Medulla oblongata (tissue), 1 donor: ENCODE data around the gene PUS1.
"Not testable (repeated sequence)": the region's sequence is repeated elsewhere in the genome, so short reads cannot be mapped to it uniquely, and the experiment has no call there.

Experiments
- DNase-seq: peaks from one replicate; pipeline ENCODE4 v3.0.0-alpha.2; 2015; ENCODE audit errors: extremely low spot score

Gene PUS1

DNA sequence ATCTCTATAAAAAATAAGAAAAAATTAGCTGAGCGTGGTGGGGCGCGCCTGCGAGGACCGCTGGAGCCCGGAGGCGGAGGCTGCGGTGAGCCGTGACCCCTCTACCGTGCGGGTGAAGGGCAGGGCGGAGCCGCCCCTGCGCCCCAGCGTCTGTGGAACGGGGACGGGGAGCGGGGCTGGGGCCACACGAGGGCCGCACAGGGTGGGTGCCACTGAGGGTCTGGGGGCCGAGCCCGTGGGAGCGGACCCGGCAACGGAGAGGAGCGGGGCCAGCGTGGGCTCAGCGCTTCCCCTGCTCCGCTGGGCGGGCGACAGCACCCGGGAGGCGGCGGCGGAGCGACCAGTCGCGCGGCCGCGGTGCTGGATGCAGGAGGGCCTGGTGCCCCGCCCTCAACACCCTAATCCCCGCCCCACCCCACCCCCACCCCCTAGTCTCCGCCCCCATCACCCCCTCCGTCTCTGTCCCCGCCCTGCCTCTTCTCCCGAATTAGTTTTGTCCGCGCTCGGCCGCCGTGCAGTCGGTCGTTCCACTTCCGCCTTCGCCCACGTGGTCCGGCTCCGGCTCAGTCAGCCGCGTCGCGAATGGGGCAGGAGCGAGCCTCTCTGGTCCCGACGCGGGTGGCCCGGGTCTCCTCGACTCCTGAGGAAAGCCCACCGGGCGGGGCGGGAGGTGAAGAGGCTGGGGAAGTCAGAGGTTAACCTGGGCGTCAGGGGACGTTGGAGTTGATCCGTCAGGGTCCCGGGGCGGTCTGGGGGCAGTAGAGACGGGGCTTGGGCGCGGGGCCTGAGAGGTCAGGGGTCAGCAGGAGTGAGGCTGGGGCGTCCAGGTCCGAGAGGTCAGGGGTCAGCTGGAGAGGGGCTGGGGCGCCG is at the start of gene PUS1:
Gene PUS1, plus strand, starts transcription at position 566 of the 870 bp plus-strand sequence. CDS start 447 bp downstream, outside the sequence.
- peak; percentile 95 for DNase-seq

DNA sequence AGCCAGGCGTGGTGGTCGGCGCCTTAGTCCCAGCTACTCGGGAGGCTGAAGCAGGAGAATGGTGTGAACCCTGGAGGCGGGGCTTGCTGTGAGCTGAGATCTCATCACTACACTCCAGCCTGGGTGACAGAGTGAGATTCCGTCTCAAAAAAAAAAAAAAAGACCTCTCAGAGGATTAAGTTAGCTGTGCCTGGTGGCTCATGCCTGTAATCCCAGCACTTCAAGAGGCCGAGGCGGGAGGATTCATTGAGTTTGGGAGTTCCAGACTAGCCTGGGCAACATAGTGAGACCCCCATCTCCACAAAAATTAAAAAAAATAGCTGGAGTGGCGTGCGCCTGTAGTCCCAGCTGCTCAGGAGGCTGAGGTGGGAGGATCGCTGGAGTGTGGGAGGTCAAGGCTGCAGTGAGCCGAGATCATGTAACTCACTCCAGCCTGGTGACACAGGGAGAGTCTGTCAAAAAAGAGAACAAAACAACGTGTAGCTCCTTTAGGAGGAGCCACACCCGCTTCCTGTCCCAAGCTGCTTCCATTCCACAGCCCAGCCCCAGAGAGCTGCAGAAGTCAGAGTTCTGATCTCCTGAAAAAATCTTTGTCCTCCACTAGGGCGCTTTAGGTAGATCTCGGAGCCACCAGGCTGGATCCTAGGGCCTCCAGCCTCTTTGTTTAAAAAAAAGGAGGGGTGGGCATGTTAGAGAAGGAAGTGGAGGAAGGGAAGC is 46.1 kb upstream of the PUS1 start:
- no peak for DNase-seq

DNA sequence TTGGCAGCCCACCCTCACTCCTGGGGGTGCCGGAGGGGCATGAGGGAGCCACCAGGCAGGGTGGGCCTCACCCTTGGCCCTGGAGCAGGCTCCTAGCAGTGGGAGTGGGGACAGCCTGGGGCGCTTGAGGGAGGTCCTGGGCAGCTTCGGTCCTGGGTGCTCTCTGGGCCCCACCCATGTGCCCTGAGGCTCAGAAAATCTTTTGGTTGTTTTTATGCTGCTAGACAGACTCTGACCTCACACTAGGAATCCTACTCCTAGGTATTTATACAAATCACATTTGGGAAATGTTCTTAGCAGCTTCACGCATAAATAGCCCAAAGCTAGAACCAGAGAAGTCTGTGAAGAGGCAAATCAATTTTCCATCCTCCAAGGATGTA is 45.6 kb upstream of the PUS1 start:
- DNase-seq, result no peak

DNA sequence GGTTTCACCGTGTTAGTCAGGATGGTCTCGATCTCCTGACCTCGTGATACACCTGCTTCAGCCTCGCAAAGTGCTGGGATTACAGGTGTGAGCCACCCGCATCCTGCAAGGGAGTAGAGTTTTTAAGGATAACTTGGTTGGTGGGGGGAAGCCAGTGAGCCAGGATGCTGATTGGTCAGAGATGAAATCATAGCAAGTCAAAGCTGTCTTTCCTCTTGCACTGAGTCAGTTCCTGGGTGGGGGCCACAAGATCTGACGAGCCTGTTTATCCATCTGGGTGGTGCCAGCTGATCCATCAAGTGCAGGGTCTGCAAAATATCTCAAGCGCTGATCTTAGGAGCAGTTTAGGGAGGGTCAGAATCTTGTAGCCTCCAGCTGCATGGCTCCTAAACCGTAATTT is 44.0 kb upstream of the PUS1 start:
- not testable (repeated sequence) for DNase-seq

DNA sequence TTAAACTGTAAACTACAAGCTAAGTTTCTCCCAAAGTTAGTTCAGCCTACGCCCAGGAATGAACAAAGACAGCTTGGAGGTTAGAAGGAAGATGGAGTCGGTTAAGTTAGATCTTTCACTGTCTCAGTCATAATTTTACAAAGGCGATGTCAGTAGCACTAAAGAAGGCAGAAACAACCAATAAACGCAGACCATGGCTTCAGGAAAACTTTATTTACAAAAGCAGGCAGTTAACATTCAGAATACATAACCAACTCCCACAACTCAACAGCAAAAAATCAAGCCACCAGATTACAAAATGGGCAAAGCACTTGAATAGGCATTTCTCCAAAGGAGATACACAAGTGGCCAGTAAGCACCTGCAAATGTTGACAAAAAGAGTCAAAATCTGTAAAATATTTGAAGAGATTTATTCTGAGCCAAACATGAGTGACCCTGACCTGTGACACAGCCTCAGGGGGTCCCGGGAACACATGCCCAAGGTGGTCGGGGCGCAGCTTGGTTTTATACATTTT is 43.5 kb upstream of the PUS1 start:
- DNase-seq, result no peak

DNA sequence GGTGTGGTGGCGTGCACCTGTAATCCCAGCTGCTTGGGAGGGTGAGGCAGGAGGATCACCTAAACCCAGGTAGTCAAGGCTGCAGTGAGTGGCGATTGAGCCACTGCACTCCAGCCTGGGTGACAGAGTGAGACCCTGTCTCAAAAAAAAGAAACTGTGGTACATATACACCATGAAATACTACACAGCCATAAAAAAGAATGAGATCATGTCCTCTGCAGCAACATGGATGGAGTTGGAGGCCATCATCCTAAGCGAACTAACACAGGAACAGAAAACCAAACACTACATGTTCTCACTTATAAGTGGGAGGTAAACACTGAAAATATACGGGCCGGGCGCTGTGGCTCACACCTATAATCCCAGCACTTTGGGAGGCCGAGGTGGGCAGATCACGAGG is 37.4 kb upstream of the PUS1 start:
- not testable (repeated sequence) for DNase-seq

DNA sequence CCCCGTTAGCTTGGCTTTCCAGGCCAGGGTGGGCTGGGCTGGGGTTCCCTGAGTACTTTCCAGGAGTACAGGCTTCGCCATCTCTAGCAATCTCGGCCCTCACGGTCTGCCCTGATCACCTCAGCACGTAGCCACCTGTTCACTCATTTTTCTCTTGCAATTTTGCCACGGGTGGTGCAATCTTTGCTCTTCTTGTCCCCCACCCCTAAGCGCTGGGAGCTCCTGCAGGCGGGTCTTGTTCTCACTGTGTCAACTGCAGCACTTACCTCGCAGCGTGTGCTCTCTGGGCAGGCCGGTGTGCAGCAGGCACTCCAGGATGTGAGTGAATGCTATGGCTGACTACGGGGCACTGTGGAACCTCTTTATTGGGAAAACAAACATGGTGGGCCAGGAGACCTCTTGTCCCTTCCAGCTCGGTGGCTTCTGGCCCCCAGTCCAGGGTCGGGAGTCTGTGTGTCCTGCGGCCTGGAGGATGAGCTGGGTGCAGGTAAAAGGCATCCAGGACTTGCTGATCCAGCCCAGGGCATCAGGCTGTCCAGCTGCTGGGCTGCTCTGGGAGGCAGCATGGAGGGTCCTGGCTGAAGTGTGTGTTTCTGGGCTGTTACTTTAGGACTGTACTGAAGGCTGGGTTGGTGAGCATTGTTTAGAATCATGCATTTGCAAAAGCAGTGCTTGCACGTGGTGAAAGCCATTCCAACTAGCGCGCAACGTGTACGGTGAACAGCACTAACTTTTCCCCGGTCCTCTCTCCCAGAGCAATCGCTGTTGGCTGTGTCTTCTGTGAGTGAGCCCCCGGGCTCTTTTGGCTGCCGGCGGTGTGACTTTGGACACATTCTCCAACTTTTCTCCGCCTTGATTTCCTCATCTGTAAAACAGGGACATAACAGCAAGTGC is 36.1 kb upstream of the PUS1 start:
- DNase-seq, result no peak

DNA sequence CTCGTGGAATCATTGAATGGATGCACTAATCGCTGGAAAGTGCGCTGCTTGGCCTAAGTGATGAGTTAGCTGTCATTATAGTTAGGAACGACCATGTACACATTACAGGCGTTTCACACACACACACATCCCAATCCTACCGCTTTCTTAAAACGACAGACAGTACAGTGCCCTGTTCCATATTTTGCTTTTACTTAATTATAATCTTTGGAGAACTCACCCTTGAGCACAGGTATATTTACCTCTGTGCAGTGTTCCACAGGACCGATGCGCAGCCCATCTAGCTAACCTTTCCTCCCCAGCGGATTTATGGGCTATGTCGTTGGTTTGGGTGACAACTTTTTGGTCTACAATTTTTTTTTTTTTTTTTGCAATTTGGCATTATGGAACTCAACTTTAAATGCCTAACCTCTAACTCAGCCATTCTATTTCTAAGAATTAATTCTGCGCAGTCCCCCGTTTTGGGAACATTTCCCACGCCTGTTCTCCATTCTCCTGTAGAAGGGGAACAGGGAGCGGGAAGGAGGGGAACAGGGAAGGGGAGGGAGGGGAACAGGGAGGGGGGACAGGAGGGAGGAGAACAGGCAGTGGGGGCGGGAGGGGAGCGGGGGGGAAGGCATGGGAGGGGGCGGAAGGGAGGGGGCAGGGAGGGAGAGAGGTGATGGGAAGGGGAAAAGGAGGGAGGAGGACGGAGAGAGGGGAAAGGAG is 35.3 kb upstream of the PUS1 start:
- peak; percentile 26 for DNase-seq

DNA sequence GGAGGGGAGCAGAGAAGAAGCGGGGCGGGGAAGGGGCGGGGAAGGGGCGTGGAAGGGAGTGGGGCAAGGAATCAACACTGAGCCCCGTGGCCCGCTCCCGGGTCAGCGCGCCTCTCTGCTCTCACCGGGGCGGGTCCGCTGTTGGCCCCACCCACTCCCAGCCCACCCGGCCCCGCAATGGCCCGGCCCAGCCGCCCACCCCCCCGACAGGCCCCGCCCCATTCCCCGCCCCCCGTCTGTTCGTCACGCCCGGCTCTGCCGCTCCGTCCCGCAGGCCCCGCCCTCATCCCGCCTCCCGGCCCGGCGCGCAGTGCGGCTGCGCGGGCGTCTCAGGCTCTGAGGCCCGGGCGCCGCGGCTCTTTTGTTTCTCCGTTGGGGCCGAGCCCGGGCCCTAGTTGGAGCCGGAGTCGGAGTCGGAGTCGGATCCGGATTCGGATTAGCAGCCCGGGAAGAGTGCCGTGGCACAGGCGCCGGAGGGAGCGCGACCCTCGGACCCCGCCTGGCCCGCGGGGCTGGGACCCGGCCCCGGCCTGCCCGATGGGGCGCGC is 34.7 kb upstream of the PUS1 start, which contains the start of gene ULK1:
Gene ULK1, plus strand, starts transcription at position 310 of the 548 bp plus-strand sequence. CDS start 380 bp downstream, outside the sequence.
- peak; percentile 94 for DNase-seq

DNA sequence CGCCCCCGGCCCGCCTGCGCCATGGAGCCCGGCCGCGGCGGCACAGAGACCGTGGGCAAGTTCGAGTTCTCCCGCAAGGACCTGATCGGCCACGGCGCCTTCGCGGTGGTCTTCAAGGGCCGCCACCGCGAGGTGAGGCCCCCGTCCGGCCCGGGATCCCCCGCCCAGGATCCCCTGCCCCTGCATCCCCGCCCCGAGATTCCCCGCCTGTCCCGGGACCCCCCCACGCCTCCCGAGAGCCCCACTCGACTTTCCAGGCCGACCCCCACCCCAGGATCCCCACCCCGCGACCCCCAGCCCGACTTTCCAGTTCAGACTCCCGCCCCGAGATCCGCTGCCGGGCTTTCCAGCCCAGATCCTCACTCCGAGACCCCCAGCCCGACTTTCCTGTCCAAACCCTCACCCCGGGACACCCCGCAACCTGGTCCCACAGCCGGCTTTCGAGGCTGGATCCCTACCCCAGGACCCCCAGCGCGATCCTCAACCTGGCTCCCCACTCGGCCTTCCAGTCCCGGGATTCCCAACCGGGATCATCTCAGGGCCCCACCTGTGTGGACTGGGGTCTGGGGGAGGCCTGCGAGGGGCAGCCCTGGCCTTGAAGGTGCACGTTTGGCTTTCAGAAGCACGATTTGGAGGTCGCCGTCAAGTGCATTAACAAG is 34.0 kb upstream of the PUS1 start:
- DNase-seq, result no peak

DNA sequence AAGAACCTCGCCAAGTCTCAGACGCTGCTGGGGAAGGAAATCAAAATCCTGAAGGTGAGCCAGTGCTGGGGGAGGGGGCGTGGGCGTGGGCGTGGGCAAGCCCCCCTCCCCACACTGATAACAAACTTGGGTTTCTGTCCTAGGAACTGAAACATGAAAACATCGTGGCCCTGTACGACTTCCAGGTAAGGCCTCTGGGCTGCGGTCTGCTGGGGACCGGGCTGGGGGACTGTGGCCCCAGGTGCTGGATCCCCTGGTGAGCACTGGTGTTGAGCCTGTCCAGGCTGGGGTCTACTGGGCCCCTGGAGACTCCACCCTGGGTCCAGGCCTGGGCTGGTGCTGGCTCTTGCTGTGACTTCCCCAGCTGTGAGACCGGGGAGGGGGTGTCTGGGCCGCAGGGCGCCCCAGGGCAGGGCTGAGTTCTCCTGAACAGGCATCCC is 33.4 kb upstream of the PUS1 start:
- no peak for DNase-seq

DNA sequence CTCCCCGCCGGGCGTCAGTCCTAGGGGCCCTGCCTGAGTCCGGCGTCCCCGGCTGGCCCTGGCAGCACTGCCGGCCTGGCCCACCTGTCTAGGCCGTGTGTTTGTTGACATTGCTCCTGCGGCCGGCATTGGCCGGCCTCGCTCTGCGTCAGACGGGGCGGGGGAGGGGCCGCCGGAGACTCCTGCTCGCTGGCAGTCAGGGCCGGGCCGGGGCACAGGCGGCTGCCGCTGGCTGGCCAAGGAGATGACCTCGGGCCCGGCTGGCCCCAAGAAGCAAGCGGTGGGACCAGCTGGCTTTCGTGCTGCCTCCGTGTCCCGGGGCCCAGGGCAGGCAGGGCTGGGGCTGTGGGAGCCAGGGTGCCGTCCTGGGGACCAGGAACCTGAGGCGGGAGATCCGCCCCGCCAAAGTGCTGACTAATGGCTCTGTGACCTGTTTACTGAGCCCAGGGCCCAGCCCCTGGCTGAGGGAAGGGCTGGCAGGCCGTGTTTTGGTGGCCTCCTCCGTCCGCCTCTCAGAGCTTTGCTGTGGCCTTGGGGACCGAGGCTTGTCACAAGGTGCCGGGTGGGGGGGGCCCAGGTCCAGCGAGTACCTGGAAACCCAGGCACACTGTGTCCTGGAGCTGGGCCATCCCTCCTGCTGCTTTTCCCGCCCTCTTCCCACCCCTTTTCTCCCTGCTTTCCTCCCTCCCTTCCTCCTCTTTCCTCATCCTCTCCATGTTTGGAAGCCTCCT is 32.8 kb upstream of the PUS1 start:
- DNase-seq, result peak; percentile 90

DNA sequence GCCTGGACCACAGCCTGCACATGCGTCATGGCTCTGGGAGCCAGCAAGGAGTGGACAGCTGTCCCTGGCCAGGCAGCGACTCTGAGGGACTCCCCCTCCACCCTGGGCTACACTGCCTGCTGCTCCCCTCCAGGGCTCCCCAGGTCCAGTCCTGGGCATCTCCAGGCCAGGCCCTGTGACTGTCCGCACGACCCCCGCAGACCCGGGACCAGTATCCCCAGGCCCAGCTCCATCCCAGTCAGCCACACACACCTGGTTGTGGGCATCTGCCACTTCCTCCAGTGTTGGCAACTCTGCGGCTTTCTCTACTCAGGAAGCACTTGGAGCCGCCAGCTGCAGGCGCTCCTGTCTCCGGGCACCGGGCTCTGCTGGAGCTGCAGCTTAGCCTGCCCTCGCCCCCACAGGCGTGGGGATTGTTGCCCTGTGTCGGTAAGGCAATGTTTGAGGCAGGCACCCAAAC is 32.2 kb upstream of the PUS1 start:
- peak; percentile 86 for DNase-seq

DNA sequence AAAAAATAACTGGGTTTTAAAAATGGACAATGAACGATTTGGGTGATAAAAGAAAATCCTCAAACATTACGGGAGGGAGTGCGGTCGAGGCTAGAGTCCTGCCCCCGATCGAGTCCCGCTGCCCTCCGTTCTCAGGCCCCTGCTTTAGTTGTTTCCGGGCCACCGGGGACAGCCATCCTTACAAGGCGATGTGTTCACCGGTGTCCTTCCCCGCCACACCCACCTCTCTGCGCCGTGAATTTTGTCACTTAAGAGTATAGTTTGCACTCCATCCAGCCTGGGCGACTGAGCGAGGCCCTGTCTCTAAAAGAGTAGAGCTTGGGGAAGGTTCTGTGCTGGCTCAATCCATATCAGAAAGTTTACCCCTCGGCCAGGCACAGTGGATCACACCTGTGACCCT is 31.8 kb upstream of the PUS1 start:
- no peak for DNase-seq

DNA sequence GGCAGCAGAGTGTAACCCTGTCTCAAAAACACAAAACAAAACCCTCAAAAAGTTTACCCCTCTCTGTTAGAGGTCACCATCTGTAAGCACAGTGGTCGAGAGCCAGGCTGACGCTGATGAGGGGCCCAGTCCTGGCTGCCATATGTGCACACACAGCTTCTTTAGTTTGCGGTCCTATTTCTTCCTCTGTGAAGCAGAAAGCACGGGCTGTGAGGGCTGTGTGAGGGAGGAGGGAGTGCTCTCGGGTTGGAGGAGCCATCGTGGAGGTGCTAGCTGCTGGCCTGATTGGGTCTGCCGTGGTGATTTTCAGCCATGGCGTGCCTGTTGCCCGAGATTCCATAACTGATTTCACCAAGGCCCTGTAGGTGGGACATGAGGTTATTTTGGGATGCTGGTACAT is 31.2 kb upstream of the PUS1 start:
- DNase-seq, result no peak

DNA sequence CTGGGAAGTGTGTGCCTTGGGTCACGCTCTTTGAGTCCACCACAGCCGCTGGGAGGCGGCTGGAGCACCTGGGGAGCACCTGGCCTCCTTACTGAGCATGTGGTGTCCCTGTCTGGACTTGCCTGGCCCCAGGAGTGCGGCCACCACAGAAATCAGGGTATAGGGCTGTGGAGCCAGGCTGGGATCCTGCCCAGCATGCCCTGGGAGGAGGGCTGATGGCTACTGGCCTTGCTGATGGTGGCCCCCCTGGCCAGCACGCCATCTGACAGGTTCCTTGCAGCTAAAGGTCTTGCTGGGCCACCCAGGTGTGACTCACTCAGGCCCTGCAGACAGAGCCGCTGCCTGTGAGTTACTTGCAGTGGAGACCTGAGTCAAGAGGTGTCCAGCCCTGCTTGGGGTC is 28.7 kb upstream of the PUS1 start:
- DNase-seq, result no peak

DNA sequence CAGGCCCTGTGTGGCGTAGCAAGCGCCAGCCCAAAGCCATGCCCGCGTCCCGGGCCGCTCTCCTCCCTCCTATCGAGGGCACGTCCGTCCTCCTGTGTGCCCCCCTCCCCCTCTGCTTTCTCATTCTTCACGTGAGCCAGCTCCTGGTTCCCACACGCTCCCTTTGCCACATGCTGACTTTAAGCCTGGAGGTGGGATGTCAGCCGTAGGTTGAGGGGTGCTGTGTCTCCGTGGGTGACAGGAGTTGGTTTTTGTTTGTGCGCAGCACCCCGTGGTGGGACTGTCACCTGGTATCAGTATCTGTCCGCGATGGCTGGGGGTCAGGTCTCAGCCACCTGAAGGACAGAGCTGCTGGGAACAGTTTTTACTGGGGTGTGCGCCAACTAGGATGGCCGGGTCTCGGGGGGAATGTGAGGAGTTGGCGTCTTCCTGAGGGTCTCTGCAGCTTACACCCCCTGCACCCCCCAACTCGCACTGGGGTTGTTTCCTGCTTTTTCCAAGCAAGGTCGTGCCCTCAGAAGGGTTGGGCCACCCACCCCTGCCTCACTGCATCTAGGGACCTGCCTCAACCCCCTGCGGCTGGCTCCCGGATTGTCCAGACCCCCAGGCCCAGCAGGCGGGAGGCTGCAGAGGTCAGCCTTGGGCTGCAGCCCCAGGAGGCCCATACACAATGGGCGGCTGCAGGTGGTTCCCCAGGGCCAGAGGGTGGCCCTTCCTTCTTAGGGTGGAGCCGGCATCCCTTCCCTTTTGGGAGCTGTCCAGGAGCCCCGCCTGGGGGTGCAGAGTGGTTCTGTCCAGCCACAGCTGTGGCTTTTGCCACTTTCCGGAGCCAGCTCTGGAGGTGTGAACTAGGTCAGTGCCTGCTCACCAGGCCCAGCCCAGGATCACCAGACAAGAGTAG is 27.4 kb upstream of the PUS1 start:
- no peak for DNase-seq
